WERI-Rb-1 (cell line): ENCODE data around the gene TEPSIN.

Experiments used
- DNase-seq: peaks from one replicate; pipeline ENCODE4 v3.0.0-alpha.2; 2020
- H3K27ac ChIP-seq: fragments of 250-450 bp; sonication (Bioruptor Pico); 2 replicates; pipeline ENCODE4 v1.5.1; 2020; ENCODE audit warnings: mild to moderate bottlenecking, moderate library complexity
- H3K27me3 ChIP-seq: fragments of 250-450 bp; sonication (Bioruptor Pico); 2 replicates; pipeline ENCODE4 v1.5.1; 2021; ENCODE audit warnings: mild to moderate bottlenecking, low read depth, moderate library complexity; ENCODE audit not compliant: insufficient read depth, severe bottlenecking
- H3K36me3 ChIP-seq: fragments of 250-450 bp; sonication (Bioruptor Pico); 2 replicates; pipeline ENCODE4 v1.5.1; 2020; ENCODE audit warnings: mild to moderate bottlenecking, moderate library complexity
- H3K4me3 ChIP-seq: 2 replicates; pipeline ENCODE4 v1.5.1; 2011; ENCODE audit warnings: low read depth, mild to moderate bottlenecking, control low read depth, low read length
- H3K9me3 ChIP-seq: fragments of 250-450 bp; sonication (Bioruptor Pico); 2 replicates; pipeline ENCODE4 v1.5.1; 2021; ENCODE audit warnings: mild to moderate bottlenecking, moderate library complexity; ENCODE audit not compliant: severe bottlenecking
- CTCF ChIP-seq: IDR thresholded peaks from 2 replicates; pipeline ENCODE4 v1.5.1; 2011; ENCODE audit warnings: low read depth, mild to moderate bottlenecking, control low read depth, inconsistent platforms, low read length

TEPSIN gene

GRCh38 chr17:81254955-81255717 lies 16.3 kb upstream of the TEPSIN start:
- peak overlapping the region; percentile 13 for H3K27ac ChIP-seq
- H3K9me3 ChIP-seq, result no peaks in the 10 kb centered on the region
- H3K27me3 ChIP-seq, result no peaks in the 10 kb centered on the region
- no peak overlapping the region; the same call in 1 of the 2 replicates for H3K4me3 ChIP-seq
- peaks cover 17% of the 10 kb centered on the region for H3K36me3 ChIP-seq
- DNase-seq, result peak; percentile 91
- TF ChIP-seq CTCF, result peak; percentile 85

- H3K36me3 ChIP-seq, result peaks cover 9% of the 10 kb centered on the region
- H3K9me3 ChIP-seq, result no peaks in the 10 kb centered on the region
- H3K27me3 ChIP-seq, result no peaks in the 10 kb centered on the region
- peak overlapping the region; percentile 91 for H3K27ac ChIP-seq
- DNase-seq, result peak; percentile 72
- TF ChIP-seq CTCF, result peak; percentile 90
- no peak overlapping the region for H3K4me3 ChIP-seq
These were observed 14.7 kb upstream of the TEPSIN start for GRCh38 chr17:81253358-81254131.

DNA sequence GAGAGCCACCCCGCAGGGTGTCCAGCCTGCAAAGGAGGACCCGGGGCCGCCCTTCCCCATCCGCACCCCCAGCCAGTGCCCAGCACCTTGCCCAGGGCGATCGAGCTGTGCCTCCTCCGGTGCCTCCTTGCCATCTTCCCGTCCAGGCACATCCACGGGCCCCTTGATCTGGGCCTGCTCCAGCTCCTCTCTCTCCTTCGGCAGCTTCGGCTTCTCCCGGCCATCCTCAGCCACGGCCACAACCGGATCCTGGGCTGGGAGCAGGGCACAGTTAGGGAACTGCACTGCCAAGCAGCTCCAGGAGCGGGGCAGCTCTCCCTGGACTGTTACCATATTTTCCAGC lies 14.1 kb upstream of the TEPSIN start:
- DNase-seq, result no peak
- no peak for TF ChIP-seq CTCF
- peak overlapping the region; percentile 91 for H3K27ac ChIP-seq
- H3K4me3 ChIP-seq, result no peak overlapping the region
- peaks cover 8% of the 10 kb centered on the region for H3K36me3 ChIP-seq
- no peaks in the 10 kb centered on the region for H3K27me3 ChIP-seq
- no peaks in the 10 kb centered on the region for H3K9me3 ChIP-seq

DNA sequence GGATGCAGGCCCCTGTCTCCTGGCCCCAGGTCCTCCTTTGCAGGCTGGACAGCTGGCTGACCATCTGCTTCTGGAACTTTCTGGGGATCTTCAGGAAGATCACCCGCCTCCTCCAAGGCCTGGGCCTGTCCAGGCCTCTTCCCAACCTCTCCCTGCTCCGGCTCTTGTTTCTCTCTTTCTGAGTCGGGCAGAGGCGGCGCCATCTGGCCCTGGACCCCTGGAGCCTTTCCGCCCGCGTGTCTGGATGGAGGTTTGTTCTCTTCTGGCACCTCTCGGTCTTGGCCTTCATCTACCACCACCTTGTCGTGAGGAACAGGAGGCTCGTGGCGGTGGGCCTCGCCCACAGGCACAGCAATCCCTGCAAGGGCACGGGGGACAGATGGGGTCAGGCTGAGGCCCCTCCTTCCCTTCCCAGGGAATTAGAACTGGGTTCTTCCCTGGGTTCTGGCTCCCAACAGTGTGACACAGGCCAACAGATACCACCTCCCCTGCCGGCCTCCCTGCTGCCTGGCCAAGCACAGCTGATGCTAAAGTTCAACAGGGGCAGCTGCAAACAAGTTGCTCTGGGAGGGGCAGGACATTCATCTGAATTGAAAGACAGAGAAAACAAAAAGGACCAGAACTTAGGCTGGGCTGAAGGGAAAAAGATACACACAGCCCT lies 13.6 kb upstream of the TEPSIN start:
- Histone ChIP-seq H3K27ac (peak overlapping the region; percentile 91), H3K4me3 (peak overlapping the region; percentile 13), H3K9me3 (no peaks in the 10 kb centered on the region), H3K27me3 (no peaks in the 10 kb centered on the region), H3K36me3 (peaks cover 8% of the 10 kb centered on the region)
- no peak for TF ChIP-seq CTCF
- peak; percentile 84 for DNase-seq

- no peaks in the 10 kb centered on the region for H3K27me3 ChIP-seq
- TF ChIP-seq CTCF, result no peak
- H3K36me3 ChIP-seq, result peaks cover 8% of the 10 kb centered on the region
- H3K27ac ChIP-seq, result peak overlapping the region; percentile 91
- DNase-seq, result peak; percentile 93
- peak overlapping the region; percentile 13 for H3K4me3 ChIP-seq
- no peaks in the 10 kb centered on the region for H3K9me3 ChIP-seq
These were observed 12.9 kb upstream of the TEPSIN start for GRCh38 chr17:81251709-81252301.
